Stimulated activated naive CD4-positive, alpha-beta T cell (primary cell): ENCODE results near the gene VEGFA.

Source experiments
- DNase-seq, 6 experiments: peaks; one replicate each; lab custom pipeline; 2025; lab: John Stamatoyannopoulos, UW

Gene VEGFA

DNA sequence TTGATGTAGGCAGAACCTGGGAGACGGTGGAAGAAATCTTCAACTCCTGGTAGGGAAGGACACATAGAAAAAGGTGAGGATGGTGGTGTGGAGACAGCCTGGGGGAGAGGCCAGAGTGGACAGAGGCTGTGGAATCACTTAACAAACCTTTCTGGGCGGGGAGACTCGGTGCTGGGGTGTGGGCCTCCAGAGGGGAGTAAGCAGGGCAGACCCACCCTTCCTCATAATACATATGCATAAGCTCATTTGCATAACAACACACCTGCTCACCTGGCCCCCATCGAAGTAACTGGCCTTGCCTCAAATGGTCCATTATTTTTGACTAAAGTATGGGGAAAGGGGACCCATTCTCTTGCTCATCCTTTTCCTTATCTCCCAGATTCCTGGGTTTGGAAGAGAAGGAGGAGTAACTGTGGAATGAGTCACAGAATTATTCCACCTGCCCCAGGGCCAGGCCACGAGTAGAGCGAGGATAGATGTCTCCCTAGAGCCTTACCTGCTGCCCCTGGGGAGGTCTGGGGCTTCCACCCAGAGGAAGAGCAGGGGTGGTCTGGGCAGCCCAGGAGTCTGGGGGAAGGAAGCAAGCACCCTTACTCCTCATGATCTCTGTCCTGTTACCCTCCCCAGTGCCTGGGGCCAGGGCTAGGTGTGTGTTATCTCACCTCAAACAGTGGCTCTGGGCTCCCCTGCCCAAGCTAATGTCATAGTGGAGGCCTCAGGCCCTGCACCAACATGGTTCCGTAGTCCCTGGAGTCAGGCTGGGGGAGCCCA lies 10.7 kb upstream of the VEGFA start:
- no peak for DNase-seq

DNA sequence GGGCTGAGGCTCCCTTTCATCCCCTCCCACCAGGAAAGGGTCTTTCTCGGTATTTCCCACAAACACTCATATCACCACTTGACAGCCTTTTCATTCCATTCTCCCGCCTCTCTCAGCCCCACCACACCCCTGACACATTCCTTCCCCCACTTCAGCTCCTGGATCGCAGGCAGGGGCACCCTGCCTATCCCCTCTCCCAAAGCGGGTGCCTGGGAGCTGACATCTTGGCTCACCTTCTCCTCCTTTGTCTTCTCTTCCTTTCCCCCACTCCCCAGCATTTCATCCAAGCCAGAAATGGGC lies 10.2 kb upstream of the VEGFA start:
- no peak for DNase-seq

DNA sequence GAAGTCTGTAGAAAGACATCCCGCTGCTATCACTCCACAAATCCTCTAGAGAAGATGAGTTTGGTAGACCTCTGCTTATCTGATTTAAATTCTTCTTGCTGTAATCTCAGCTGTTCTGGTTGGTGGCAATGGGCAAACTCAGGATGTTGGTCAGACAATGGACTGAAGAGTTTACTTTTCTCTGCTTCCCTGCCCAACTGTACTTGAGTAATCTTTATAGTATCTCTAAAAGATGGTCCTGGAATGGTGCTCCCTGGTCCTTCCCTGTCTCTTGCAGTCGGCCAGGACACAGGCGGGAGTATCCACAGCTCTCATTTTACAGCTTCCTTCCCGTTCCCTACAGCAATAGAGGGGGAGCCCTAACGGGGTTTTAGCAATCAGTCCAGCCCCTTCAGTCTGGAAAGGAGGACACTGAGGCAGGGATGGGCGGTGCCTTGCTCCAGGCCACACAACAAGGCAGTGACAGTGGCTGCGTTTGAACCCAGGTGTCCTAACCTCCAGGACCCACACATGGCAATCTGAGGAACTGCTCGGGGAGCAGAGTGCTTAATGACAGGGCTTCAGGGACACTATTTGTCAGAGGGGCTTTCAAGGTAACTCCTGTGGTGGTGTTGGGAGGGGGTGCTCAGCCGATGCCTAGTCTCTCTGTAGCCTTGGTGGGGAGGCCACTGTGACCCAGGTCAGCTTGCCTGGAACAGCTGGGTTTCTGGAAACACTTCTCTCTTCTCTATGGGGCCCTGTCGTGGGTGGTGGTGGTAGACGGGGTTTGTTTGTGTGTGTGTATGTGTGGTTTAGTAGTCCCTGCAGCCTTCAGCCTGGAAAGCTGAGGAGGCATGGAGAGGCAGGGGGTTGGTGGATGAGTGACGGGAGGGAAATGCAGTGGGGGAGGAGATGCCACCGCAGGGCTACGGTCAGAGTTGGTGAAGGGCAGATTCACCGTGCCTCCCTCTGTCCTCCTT lies 9.5 kb upstream of the VEGFA start:
- no peak for DNase-seq

DNA sequence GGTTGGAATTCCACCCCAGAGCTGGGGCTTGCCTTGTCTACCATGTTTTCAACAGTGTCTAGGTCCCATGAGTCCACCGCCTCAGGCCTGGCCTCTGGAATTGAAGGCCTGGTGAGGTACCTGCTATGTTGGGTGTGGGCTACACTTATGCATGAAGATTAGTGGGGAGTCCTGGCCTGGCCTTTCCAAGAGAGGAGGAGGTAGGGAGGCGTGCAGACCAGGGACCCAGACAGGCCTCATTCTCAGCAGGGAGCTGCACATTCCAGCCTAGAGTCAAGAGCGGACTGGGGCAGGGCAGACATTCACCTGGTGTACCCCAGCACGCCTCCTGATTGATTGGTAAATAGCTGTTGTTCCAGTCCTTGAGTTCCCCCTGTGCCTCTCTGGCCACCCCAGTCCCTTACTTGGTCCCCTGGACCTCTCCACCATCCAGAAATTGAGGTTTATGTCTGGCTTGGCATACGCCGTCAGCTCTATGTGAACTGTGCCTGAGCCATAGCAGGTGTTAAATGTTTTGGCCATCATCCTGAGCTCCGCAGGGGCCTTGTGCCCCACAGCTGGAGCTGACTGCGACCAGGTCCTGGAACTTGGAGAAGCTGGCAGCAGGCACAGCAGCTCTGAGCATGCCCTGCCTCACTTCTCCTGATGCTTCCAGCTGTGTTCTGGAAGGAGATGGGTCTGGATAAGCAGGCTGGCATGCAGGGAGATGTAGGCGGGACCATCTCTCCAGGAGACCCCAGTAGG lies 8.2 kb upstream of the VEGFA start:
- DNase-seq = no peak

DNA sequence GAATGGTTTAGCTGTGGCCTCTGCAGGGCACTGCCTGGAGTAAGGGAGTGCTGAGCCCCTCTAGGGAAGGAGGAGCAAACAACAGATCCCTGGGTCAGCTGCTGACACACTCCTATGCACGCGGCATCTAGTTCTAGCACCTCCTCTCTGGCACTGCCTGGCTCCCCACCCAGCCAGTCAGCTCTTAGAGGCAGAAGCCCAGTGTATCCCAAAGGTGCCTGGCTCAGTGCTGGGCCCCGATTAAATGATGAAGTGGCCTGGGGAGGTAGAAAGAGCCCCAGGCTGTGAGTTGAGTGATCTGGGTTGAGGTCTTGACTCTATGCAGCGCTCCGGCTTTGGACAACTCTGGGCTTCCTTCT lies 7.6 kb upstream of the VEGFA start:
- no peak for DNase-seq

DNA sequence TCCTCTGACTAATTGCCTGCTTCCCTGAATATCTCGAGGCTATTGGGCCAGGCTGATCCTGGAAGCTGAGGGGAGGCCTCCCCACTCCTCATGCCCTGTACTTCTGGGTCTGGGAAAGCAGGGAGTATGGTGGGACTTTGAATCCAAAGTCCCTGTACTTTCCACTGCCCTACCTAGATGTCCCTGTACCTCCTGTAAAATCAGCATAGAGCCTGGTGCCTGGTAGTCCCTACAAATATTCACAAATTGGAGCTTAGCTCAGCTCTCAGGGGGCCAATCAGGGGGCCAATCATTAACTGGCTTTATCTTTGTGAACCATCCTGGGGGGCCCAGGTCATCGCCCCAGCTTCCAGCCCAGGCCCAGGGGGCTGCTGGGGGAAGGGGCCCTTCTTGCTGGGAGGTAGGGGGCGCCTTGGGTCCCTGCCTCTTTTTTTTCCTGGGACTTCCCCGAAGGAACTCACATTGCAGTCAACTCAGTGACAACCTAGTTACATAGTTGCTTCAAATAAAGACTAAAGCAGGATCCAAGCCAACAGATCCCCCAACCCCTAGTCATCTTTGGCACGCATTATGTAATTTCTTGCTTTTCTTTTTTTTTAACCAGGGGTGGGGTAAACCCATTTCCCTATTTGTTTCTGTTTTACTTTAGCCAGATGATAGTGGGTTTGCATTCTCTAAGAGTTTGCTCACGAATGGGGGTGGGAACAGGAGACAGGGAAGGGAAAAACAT lies 6.9 kb upstream of the VEGFA start:
- no peak for DNase-seq

DNA sequence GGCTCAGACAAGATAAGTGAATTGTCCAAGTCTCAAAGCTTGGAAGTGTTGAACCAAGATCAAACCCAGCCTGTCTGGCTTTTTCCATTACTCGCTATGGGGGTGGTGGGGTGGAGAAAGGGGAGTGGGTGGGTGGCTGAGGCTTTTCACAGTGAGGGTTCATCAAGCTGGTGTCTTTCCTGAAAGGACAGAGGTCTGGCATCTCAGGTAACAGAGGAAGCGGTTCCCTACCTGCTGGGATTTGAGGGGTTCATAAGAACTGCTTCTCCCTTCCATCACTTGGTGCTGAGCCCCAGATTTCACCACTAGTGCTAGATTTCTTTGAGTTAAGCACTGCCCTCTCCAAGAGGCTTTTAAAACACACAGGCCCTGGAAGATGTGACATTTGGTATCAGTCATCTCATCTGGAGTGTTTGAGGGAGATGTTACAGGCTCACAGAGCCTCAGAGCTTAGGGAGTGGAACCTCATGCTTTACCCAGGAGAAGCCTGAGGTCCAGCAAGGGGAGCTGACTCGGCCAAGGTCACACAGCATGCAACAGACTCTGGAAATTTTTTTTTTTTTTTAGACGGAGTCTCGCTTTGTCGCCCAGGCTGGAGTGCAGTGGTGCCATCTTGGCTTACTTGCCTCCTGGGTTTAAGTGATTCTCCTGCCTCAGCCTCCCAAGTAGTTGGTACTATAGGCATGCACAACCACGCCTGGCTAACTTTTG lies 6.0 kb upstream of the VEGFA start:
- DNase-seq = no peak

DNA sequence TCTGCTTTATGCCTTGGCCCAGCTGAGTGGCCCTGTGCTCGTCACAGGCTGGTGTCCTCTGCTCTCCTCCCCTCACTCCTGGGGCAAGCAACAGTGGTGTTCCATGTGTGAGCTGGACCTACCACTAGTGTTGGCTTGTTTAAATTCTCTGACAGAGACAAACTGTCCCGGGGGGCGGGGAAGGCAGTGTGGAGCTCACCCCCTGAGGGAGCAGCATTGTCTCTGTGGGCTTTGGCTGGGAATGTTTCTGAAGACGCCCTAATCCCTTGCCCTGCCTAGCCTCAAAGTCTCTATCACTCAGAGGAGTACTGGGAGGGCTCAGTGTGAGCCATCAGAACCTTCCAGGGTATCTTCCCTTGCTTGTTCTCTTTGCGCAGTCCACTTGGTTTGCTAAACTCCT lies 5.2 kb upstream of the VEGFA start:
- DNase-seq = no peak

DNA sequence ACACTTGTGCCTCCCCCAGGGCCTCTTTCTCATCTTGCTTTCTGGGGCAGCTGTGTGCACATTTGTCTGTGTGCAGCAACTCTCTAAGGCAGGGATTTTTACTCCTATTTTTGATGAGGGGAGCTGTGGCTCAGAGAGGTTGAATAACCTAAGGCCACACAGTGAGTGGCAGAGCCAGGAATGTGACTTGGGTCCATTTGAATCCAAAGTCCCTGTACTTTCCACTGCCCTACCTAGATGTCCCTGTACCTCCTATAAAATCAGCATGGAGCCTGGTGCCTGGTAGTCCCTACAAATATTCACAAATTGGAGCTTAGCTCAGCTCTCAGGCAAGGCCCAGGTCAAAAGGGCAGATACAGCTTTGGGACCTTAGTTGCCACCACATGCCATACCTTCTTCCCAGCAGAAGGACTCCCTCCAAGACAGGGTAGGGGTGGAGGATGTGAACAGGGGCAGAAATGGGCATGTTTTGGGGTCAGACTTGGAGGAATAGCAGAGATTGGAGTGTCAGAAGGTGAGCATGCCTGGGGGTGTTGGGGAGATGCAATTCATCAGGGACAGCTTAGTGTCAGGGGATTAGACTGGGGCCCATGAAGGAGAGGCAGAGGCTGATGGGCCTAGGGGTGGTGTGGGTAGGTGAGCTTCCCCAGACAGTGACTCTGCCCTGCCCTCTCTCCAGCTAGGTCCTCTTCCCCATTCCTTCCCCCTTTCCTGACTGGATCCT lies 4.1 kb upstream of the VEGFA start:
- no peak for DNase-seq

DNA sequence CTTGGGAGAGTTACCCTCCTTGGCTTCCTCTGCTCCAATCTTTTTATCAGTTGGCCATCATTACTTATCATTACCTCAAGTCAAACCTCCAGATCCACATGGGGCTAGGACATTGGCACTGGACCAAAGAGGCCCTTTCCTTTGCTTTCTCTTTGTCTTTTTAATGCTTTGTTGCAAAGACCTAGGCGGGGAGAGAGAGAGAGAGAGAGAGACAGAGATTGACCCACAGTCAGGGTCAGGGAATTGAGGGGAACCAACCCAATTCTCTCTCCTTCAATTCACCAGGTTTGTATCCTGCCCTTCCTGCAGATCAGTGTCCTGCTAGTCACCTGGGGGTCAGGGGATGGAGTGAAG lies 3.5 kb upstream of the VEGFA start:
- no peak for DNase-seq

DNA sequence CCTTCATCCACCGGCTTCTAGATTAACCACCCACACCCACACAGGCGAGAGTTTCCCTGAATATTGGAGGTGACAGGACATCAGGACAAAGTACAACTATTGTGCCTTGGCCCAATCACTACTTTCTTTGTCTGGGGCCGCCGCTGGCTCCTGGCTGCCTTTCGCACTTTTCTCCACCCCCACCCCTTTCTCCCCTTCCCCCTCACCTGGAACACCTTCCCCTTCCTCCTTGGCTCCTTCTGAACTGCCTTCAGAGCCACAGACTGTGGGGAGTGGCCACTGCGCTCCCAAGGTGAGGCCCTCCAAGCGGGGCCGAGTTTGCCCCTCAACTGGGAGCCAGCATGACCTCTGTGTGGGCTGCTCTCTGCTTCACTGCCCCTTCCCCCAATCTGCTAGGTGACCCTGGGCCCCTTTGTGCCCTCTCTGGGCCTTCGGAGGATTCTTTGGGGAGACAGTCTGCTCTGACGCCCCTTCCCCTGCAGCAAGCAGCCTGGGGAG lies 3.0 kb upstream of the VEGFA start:
- no peak for DNase-seq

DNA sequence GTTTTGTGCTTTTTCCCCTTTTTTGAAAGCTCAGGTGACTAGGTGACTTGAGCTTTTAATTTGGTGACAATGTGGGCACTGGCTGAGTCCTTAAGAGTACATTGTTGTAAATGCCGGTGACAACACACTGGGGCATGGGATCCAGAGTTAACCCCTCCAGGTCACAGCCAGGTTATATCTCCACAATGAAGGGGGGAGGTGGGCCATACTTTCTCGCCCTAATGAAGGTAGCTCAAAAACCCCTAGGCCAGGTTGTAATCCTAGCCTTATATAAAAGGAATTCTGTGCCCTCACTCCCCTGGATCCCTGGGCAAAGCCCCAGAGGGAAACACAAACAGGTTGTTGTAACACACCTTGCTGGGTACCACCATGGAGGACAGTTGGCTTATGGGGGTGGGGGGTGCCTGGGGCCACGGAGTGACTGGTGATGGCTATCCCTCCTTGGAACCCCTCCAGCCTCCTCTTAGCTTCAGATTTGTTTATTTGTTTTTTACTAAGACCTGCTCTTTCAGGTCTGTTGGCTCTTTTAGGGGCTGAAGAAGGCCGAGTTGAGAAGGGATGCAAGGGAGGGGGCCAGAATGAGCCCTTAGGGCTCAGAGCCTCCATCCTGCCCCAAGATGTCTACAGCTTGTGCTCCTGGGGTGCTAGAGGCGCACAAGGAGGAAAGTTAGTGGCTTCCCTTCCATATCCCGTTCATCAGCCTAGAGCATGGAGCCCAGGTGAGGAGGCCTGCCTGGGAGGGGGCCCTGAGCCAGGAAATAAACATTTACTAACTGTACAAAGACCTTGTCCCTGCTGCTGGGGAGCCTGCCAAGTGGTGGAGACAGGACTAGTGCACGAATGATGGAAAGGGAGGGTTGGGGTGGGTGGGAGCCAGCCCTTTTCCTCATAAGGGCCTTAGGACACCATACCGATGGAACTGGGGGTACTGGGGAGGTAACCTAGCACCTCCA lies 2.2 kb upstream of the VEGFA start:
- DNase-seq = no peak

DNA sequence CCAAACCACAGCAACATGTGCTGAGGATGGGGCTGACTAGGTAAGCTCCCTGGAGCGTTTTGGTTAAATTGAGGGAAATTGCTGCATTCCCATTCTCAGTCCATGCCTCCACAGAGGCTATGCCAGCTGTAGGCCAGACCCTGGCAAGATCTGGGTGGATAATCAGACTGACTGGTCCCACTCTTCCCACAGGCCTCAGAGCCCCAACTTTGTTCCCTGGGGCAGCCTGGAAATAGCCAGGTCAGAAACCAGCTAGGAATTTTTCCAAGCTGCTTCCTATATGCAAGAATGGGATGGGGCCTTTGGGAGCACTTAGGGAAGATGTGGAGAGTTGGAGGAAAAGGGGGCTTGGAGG lies 1.5 kb upstream of the VEGFA start:
- no peak for DNase-seq

DNA sequence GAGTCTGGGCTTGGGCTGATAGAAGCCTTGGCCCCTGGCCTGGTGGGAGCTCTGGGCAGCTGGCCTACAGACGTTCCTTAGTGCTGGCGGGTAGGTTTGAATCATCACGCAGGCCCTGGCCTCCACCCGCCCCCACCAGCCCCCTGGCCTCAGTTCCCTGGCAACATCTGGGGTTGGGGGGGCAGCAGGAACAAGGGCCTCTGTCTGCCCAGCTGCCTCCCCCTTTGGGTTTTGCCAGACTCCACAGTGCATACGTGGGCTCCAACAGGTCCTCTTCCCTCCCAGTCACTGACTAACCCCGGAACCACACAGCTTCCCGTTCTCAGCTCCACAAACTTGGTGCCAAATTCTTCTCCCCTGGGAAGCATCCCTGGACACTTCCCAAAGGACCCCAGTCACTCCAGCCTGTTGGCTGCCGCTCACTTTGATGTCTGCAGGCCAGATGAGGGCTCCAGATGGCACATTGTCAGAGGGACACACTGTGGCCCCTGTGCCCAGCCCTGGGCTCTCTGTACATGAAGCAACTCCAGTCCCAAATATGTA lies 957 bp upstream of the VEGFA start:
- DNase-seq = no peak

DNA sequence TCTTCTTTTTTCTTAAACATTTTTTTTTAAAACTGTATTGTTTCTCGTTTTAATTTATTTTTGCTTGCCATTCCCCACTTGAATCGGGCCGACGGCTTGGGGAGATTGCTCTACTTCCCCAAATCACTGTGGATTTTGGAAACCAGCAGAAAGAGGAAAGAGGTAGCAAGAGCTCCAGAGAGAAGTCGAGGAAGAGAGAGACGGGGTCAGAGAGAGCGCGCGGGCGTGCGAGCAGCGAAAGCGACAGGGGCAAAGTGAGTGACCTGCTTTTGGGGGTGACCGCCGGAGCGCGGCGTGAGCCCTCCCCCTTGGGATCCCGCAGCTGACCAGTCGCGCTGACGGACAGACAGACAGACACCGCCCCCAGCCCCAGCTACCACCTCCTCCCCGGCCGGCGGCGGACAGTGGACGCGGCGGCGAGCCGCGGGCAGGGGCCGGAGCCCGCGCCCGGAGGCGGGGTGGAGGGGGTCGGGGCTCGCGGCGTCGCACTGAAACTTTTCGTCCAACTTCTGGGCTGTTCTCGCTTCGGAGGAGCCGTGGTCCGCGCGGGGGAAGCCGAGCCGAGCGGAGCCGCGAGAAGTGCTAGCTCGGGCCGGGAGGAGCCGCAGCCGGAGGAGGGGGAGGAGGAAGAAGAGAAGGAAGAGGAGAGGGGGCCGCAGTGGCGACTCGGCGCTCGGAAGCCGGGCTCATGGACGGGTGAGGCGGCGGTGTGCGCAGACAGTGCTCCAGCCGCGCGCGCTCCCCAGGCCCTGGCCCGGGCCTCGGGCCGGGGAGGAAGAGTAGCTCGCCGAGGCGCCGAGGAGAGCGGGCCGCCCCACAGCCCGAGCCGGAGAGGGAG lies 580 bp downstream of the VEGFA start:
- DNase-seq = peak in 3 of 6 experiments; percentile 23 to 75 (median 32)

DNA sequence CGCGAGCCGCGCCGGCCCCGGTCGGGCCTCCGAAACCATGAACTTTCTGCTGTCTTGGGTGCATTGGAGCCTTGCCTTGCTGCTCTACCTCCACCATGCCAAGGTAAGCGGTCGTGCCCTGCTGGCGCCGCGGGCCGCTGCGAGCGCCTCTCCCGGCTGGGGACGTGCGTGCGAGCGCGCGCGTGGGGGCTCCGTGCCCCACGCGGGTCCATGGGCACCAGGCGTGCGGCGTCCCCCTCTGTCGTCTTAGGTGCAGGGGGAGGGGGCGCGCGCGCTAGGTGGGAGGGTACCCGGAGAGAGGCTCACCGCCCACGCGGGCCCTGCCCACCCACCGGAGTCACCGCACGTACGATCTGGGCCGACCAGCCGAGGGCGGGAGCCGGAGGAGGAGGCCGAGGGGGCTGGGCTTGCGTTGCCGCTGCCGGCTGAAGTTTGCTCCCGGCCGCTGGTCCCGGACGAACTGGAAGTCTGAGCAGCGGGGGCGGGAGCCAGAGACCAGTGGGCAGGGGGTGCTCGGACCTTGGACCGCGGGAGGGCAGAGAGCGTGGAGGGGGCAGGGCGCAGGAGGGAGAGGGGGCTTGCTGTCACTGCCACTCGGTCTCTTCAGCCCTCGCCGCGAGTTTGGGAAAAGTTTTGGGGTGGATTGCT lies 1.3 kb downstream of the VEGFA start:
- DNase-seq = peak in 5 of 6 experiments; percentile 23 to 60 (median 49)

DNA sequence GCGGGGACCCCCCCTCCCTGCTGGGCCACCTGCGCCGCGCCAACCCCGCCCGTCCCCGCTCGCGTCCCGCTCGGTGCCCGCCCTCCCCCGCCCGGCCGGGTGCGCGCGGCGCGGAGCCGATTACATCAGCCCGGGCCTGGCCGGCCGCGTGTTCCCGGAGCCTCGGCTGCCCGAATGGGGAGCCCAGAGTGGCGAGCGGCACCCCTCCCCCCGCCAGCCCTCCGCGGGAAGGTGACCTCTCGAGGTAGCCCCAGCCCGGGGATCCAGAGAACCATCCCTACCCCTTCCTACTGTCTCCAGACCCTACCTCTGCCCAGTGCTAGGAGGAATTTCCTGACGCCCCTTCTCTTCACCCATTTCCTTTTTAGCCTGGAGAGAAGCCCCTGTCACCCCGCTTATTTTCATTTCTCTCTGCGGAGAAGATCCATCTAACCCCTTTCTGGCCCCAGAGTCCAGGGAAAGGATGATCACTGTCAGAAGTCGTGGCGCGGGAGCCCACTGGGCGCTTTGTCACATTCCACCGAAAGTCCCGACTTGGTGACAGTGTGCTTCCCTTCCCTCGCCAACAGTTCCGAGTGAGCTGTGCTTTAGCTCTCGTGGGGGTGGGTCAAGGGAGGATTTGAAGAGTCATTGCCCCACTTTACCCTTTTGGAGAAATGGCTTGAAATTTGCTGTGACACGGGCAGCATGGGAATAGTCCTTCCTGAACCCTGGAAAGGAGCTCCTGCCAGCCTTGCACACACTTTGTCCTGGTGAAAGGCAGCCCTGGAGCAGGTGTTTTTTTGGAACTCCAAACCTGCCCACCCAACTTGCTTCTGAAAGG lies 2.1 kb downstream of the VEGFA start:
- peak in 1 of 6 experiments; percentile 23 for DNase-seq
